Osteoblast (primary cell): ENCODE measurements around the gene CCNA1. TPM values are rescaled to one million over a fixed set of nuclear protein-coding genes. Genes with fewer than 3 reads are reported as not detected.

ENCODE experiments used
- DNase-seq: peaks from one replicate; pipeline ENCODE4 v3.0.0; 2011; ENCODE audit warnings: low spot score, mixed read lengths; ENCODE audit not compliant: insufficient read length; ENCODE audit errors: missing footprints
- H2AFZ ChIP-seq: 2 replicates; pipeline ENCODE4 v1.6.0; 2011; ENCODE audit warnings: mild to moderate bottlenecking, low read length
- H3K27ac ChIP-seq: 2 replicates; pipeline ENCODE4 v1.5.1; 2011; ENCODE audit warnings: mild to moderate bottlenecking, low read depth, low read length, moderate library complexity
- H3K27me3 ChIP-seq: 2 replicates; pipeline ENCODE4 v1.6.0; 2012; ENCODE audit warnings: mild to moderate bottlenecking, control low read depth, inconsistent platforms, low read length, moderate library complexity; ENCODE audit not compliant: insufficient read depth
- H3K36me3 ChIP-seq: 2 replicates; pipeline ENCODE4 v1.5.1; 2011; ENCODE audit warnings: mild to moderate bottlenecking, low read length, control low read depth, moderate library complexity; ENCODE audit not compliant: insufficient read depth
- H3K4me1 ChIP-seq: 2 replicates; pipeline ENCODE4 v1.5.1; 2011; ENCODE audit warnings: mild to moderate bottlenecking, low read length, control low read depth, moderate library complexity; ENCODE audit not compliant: insufficient read depth
- H3K4me2 ChIP-seq: 2 replicates; pipeline ENCODE4 v1.6.0; 2011; ENCODE audit warnings: mild to moderate bottlenecking, low read length; ENCODE audit not compliant: insufficient read depth
- H3K4me3 ChIP-seq: fragments of 200-600 bp; sonication (generic); 3 replicates; pipeline ENCODE4 v1.5.1; 2012; ENCODE audit warnings: mild to moderate bottlenecking, low read length, inconsistent platforms; ENCODE audit not compliant: insufficient read depth
- H3K79me2 ChIP-seq: 2 replicates; pipeline ENCODE4 v1.6.0; 2012; ENCODE audit warnings: mild to moderate bottlenecking, low read length, control low read depth, inconsistent platforms; ENCODE audit not compliant: insufficient read depth
- H3K9me3 ChIP-seq: 2 replicates; pipeline ENCODE4 v1.5.1; 2011; ENCODE audit warnings: low read depth, low read length, control low read depth
- H4K20me1 ChIP-seq: 2 replicates; pipeline ENCODE4 v1.6.0; 2012; ENCODE audit warnings: mild to moderate bottlenecking, low read length, control low read depth; ENCODE audit not compliant: insufficient read depth
- total RNA-seq: library from RNA; depleted of rRNA; stranded (reverse); fragments of >200 nt; gene quantifications from 2 replicates; pipeline ENCODE4 v1.2.3, GENCODE V29; 2012
- TF ChIP-seq, protein P1 (sequence below): IDR thresholded peaks from 2 replicates; pipeline ENCODE4 v1.5.1; 2011; ENCODE audit warnings: mild to moderate bottlenecking, low read depth, low read length, moderate library complexity; ENCODE audit errors: extremely low read depth

CCNA1 gene
- total RNA-seq, 1 donor: not detected

DNA sequence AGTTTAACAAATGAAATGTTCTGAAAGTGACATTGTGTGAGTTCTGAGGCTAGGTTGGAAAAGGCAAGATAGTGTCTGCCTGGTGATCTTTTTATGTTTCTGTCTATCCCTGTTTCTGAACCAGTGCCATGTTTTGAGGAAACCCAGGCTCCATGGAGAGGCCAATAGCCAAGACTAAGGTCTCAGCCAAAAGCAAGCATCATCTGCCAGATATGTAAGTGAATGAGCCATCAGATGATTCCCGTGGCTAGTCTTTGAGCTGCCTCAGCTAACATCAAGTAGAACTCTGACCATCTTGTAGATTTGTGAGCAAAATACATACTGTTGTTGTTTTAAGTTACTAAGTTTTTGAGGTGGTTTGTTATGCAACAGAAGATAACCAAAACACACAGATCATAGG lies 19.6 kb upstream of the CCNA1 start:
- TF ChIP-seq, protein P1, sequence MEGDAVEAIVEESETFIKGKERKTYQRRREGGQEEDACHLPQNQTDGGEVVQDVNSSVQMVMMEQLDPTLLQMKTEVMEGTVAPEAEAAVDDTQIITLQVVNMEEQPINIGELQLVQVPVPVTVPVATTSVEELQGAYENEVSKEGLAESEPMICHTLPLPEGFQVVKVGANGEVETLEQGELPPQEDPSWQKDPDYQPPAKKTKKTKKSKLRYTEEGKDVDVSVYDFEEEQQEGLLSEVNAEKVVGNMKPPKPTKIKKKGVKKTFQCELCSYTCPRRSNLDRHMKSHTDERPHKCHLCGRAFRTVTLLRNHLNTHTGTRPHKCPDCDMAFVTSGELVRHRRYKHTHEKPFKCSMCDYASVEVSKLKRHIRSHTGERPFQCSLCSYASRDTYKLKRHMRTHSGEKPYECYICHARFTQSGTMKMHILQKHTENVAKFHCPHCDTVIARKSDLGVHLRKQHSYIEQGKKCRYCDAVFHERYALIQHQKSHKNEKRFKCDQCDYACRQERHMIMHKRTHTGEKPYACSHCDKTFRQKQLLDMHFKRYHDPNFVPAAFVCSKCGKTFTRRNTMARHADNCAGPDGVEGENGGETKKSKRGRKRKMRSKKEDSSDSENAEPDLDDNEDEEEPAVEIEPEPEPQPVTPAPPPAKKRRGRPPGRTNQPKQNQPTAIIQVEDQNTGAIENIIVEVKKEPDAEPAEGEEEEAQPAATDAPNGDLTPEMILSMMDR: no peak
- H4K20me1 ChIP-seq: no peaks in the 10 kb centered on the region
- H3K9me3 ChIP-seq: no peaks in the 10 kb centered on the region
- H3K36me3 ChIP-seq: no peaks in the 10 kb centered on the region
- H3K27me3 ChIP-seq: no peaks in the 10 kb centered on the region
- no peak overlapping the region for H3K27ac ChIP-seq
- no peaks in the 10 kb centered on the region for H3K79me2 ChIP-seq
- H3K4me1 ChIP-seq: peaks cover 3% of the 10 kb centered on the region
- no peak for DNase-seq
- H3K4me3 ChIP-seq: no peak overlapping the region
- no peak overlapping the region for H2AFZ ChIP-seq
- no peak overlapping the region for H3K4me2 ChIP-seq

DNA sequence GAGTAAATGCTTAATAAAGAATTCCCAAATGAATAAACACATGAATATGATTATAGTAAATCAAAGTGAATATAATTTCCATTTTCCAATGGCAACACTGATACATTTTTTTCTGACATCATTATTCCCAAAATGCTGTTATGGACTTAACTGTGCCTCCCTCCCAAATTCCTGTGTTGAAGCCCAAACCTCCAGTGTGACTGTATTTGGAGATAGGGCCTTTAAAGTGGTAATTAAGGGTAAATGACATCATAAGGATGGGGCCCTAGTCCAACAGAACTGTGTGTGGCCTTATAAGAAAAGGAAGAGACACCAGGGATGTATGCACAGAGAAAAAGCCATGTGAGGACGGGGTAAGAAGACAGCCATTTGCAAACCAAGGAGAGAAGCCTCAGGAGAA lies 19.1 kb upstream of the CCNA1 start:
- Histone ChIP-seq H3K4me3 (no peak overlapping the region), H3K27ac (no peak overlapping the region), H2AFZ (no peak overlapping the region), H3K36me3 (no peaks in the 10 kb centered on the region), H3K4me1 (peaks cover 7% of the 10 kb centered on the region), H4K20me1 (no peaks in the 10 kb centered on the region), H3K79me2 (no peaks in the 10 kb centered on the region), H3K9me3 (no peaks in the 10 kb centered on the region), H3K27me3 (no peaks in the 10 kb centered on the region), H3K4me2 (no peak overlapping the region)
- TF ChIP-seq, protein P1: no peak
- DNase-seq: no peak

DNA sequence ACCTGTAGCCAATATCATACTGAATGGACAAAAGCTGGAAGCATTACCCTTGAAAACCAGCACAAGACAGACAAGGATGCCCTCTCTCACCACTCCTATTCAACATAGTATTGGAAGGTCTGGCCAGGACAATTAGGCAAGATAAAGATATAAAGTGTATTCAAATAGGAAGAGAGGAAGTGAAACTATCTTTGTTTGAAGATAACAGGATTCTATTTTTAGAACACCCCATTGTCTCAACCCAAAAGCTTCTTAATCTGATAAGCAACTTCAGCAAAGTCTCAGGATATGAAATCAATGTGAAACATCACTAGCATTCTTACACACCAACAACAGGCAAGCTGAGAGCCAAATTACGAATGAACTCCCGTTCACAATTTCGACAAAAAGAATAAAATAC lies 17.8 kb upstream of the CCNA1 start:
- Histone ChIP-seq H3K27ac (no peak overlapping the region), H2AFZ (no peak overlapping the region), H3K4me3 (no peak overlapping the region), H3K4me2 (no peak overlapping the region), H3K4me1 (peaks cover 11% of the 10 kb centered on the region), H3K27me3 (no peaks in the 10 kb centered on the region), H3K36me3 (no peaks in the 10 kb centered on the region), H4K20me1 (no peaks in the 10 kb centered on the region), H3K9me3 (no peaks in the 10 kb centered on the region), H3K79me2 (no peaks in the 10 kb centered on the region)
- TF ChIP-seq, protein P1: no peak
- DNase-seq: no peak

DNA sequence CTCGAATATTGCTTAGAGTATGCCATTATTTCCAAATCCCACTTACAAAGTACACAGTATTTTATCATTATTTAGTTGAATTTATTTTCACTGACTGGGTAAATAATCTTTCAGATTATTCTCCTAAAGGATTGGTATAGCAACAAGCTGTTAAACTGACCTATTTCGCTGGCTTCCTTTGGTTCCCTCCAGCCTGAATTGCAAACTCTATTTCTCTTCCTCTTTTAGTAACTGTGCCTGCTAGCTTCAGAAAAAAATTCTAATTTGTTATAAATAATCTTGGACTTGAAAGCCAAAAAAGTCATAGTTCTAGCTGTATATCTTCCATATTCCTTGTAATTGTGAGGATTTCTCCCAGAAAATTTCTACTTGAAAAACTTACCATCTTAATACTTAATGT lies 15.0 kb upstream of the CCNA1 start:
- TF ChIP-seq, protein P1: no peak
- no peaks in the 10 kb centered on the region for H4K20me1 ChIP-seq
- no peak overlapping the region for H2AFZ ChIP-seq
- H3K4me2 ChIP-seq: peak overlapping the region; percentile 75
- no peak for DNase-seq
- peaks cover 11% of the 10 kb centered on the region for H3K4me1 ChIP-seq
- H3K27me3 ChIP-seq: no peaks in the 10 kb centered on the region
- no peak overlapping the region for H3K4me3 ChIP-seq
- H3K79me2 ChIP-seq: no peaks in the 10 kb centered on the region
- H3K9me3 ChIP-seq: no peaks in the 10 kb centered on the region
- no peaks in the 10 kb centered on the region for H3K36me3 ChIP-seq
- no peak overlapping the region for H3K27ac ChIP-seq
